ENCODE data around the gene FGD5.

DNA sequence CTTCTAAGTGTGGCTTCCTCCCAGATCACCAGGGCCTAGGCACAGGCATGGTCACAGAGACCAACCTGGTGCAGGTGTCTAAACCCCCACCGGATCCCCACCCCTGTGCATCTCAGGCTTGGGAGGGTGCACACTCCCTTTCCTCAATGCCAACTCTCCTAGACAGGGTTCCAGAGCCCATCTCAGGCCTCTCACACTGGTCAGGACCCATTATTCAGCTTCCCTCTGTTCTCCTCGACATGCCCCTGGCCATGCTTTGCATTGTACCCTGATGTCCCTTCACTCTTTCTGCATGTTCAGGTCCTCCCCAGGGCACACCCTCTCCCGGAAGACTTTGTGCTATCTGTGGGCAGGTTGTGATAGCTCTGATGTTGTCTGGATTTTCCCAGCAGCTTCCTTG is 23.5 kb downstream of the FGD5 start:
- TF ChIP-seq, protein P1, sequence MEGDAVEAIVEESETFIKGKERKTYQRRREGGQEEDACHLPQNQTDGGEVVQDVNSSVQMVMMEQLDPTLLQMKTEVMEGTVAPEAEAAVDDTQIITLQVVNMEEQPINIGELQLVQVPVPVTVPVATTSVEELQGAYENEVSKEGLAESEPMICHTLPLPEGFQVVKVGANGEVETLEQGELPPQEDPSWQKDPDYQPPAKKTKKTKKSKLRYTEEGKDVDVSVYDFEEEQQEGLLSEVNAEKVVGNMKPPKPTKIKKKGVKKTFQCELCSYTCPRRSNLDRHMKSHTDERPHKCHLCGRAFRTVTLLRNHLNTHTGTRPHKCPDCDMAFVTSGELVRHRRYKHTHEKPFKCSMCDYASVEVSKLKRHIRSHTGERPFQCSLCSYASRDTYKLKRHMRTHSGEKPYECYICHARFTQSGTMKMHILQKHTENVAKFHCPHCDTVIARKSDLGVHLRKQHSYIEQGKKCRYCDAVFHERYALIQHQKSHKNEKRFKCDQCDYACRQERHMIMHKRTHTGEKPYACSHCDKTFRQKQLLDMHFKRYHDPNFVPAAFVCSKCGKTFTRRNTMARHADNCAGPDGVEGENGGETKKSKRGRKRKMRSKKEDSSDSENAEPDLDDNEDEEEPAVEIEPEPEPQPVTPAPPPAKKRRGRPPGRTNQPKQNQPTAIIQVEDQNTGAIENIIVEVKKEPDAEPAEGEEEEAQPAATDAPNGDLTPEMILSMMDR (optimal IDR thresholded peaks at IDR 0.05 in 1 of 3, IDR thresholded peaks at IDR 0.05 in 1 of 3, conservative IDR thresholded peaks at IDR 0.05 in 1 of 3; ENCODE audit: extremely low read depth in 1 of 3, insufficient read depth in 2 of 3, low read length in 3 of 3), result no peak
- TF ChIP-seq EZH2 (IDR thresholded peaks at IDR 0.05; ENCODE audit: low read length), result no peak

All from keratinocyte (primary cell).